GM10266 (cell line): ENCODE results near the gene MAP1LC3B.

Experiments used
- DNase-seq: peaks from one replicate; pipeline ENCODE4 v3.0.0; 2012; ENCODE audit errors: extremely low spot score
- TF ChIP-seq, protein P1 (sequence below): IDR thresholded peaks from 2 replicates; pipeline ENCODE4 v1.5.1; 2012; ENCODE audit warnings: mild to moderate bottlenecking, low read depth; ENCODE audit not compliant: control insufficient read depth, insufficient read depth; ENCODE audit errors: missing control alignments

Gene MAP1LC3B

DNA sequence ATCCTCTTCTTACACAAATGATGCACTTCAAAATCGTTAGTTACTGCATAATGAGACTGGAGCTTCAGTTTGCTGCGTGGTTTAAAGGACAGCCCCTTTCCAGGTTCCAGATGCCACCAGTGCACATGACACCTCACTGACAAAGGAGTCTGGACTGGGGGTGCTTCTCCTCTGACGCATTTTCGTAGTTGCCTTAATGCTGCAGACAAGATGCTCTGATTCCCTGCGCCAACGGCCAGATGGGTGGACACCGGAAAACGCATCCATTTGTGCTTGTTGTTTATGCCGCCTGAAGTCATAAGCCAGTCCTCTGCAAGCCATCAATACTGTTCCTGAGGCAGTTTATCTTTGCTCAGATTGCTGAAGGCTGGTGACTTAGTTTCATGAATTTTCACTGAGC is 24.6 kb upstream of the MAP1LC3B start:
- DNase-seq = no peak
- TF ChIP-seq, protein P1, sequence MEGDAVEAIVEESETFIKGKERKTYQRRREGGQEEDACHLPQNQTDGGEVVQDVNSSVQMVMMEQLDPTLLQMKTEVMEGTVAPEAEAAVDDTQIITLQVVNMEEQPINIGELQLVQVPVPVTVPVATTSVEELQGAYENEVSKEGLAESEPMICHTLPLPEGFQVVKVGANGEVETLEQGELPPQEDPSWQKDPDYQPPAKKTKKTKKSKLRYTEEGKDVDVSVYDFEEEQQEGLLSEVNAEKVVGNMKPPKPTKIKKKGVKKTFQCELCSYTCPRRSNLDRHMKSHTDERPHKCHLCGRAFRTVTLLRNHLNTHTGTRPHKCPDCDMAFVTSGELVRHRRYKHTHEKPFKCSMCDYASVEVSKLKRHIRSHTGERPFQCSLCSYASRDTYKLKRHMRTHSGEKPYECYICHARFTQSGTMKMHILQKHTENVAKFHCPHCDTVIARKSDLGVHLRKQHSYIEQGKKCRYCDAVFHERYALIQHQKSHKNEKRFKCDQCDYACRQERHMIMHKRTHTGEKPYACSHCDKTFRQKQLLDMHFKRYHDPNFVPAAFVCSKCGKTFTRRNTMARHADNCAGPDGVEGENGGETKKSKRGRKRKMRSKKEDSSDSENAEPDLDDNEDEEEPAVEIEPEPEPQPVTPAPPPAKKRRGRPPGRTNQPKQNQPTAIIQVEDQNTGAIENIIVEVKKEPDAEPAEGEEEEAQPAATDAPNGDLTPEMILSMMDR = no peak

DNA sequence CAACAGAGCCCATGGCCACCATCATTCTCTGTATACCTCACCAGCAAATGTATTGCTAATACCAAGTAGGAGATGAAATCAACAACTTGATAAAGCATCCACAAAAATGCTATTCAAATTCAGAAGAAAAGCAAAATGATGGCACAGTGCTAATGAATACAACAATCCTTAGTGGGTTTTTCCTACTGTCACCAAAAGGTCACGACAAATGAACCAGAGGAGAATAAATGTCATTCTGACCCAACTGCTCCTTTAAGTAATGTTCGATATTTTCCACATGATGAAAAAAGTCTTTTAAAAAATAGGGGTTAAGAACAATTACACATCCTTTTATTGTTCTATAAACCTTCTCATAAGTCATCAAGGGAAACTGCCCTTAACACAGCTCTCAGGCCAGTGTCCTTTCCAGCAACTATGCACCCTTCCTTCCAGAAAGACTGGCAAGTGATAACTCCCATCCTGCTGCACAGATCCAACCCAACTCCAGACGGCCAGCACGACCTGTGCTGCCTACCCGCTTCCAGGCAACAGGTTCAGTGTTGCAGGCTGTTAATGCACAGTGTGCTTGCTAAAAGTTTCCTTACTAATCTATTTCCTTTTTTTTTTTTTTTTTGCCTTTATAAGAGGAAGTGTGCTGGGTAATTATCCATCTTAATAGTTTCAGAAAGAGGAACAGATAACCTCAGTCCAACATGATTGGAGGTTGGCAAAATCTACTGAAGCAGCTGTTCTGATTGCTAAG is 23.9 kb upstream of the MAP1LC3B start:
- TF ChIP-seq, protein P1 = no peak
- no peak for DNase-seq

DNA sequence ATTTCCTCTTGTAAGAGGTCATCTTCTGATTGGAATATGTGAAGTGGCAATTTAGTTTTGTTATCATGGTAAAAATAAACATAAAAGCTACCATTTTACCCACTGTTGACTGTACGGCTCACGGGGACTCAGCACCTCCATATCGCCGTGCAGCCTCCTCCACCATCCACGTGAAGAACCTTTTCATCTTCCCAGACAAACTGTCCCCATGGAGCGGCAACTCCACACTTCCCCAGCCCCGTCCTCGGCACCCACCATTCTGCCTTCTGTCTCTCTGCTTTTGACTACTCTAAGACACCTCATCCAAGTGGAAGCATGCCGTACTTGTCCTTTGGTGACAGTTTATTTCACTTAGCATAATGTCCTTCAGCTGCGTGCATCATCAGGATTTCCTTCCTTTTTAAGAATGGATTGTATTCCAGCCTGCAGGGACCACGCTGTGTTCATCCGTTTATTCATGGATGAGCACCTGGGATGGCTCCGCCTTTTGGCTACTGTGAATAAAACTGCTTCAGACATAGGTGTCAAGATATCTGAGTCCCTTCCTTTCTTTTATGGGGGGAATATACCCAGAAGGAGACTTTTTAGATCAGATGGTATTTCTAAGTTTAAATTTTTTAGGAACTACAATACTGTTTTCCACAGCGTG is 22.9 kb upstream of the MAP1LC3B start:
- TF ChIP-seq, protein P1 = no peak

DNA sequence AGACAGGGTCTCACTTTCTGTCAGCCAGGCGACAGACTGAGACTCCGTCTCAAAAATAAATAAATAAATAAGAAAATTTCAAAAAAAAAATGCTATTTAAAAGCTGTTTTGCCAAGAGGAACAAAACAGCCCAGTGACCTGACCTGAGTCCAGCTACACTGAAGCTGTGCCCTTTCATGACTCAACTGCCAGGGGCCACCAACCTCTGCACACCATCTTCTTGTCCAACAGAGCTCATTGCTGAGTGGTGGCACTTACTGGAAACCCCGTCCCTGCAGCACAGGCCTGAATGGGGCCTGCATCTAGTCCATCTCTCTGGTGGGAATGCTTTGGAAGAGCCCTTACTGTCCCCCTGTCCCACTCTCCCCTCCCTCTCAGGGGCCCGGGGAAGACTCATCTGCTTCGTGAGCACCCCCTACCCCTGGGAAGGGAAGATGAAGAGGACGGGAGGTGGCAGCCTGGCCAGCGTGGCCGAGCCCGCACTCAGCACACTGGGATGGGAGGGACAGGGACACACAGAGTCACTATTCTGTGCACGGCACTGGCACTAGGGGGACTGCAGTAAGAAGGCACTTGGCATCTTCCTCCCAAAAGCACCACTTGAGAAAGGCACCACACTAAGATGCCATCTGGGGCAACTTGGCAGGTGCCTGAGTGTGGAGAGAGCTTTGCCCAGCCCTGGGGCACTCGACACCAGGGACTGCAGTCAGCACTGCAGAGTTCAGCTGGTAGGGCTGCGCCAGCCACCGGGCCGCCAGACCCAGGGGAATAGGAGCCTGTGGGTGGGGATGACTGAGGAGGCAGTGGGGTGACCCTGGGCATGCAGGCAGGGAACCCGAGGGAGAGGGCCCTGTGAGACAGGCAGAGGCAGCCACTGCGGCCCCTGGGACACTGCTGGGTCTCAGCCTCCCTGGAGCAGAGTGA is 22.1 kb upstream of the MAP1LC3B start:
- DNase-seq = no peak
- TF ChIP-seq, protein P1 = no peak

More for the DNA sequence above, 22.9 kb upstream of the MAP1LC3B start:
- no peak for DNase-seq

DNA sequence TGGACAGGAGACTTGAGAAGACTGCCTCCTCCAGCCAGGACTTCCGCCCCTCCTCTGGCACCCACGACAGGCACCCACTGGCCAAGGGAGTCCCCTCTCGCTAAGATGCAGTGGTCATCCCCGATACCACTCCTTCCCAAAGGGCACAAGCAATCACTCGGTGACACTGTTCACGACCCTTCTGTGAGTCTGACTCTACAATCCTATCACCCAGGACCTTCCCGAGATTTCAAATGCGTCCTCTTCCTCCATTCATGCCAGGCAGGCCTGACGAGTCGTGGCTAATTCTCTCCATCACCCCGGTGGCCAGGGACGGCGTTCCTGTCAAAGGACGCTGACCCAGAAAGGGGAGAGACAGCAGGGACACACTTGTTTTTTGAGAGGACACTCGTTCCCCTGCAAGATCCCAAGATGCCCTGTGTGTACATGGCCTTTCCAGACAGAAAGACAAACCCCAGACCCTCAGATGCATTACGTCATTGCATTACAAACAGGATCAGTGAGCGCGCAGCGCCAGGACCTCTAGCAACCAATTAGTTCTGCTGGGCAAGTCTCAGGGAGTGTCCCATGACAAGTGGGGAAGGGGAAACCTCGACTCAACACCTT is 20.8 kb upstream of the MAP1LC3B start:
- TF ChIP-seq, protein P1 = no peak

DNA sequence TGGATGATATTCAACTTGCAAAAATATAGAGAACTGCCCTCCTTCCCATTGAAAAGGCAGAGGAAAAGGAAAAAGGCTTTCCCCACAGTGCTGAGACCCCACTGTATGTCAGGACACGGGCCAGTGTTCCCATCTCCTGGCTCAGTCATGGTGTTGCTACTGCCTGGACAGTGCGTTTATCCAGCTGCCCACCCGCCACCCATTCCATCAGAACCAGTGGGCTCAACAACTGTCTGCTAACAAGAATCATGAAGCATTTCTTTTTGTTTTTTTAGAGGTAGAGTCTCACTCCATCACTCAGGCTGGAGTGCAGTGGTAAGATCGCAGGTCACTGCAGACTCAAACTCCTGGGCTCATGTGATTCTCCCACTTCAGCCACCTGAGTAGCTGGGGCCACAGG is 19.8 kb upstream of the MAP1LC3B start:
- TF ChIP-seq, protein P1 = no peak
- no peak for DNase-seq

More for the DNA sequence above, 20.8 kb upstream of the MAP1LC3B start:
- DNase-seq = no peak
